GM12801 (cell line): ENCODE data around the gene NPB.

Source experiments
- TF ChIP-seq, protein P1 (sequence below): IDR thresholded peaks from one replicate; pipeline ENCODE4 v1.5.1; 2011; ENCODE audit warnings: control low read depth; ENCODE audit not compliant: insufficient read length; ENCODE audit errors: extremely low read depth

NPB gene

DNA sequence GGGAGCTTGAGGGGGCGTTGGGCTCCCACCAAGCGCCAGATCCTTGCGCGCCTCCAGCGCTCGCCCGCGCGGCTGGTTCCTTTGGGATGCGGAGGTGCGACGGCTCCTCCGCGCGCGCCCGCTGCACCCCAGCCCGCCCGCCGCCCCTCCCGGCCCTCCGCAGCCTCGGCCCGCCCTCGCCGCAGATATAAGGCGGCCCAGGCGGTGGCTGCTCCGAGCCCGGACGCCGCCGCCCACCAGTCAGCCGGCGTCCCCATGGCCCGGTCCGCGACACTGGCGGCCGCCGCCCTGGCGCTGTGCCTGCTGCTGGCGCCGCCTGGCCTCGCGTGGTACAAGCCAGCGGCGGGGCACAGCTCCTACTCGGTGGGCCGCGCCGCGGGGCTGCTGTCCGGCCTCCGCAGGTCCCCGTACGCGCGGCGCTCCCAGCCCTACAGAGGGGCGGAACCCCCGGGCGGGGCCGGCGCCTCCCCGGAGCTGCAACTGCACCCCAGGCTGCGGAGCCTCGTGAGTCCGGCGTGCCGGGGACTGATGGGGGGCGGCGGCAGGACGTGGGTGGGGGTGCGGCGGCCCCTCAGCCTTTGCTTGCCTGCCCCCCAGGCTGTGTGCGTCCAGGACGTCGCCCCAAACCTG is at the start of gene NPB:
Gene NPB (plus strand): TSS at position 216 of the 630 bp plus-strand sequence. CDS start 40 bp downstream, at position 256.
- TF ChIP-seq, protein P1, sequence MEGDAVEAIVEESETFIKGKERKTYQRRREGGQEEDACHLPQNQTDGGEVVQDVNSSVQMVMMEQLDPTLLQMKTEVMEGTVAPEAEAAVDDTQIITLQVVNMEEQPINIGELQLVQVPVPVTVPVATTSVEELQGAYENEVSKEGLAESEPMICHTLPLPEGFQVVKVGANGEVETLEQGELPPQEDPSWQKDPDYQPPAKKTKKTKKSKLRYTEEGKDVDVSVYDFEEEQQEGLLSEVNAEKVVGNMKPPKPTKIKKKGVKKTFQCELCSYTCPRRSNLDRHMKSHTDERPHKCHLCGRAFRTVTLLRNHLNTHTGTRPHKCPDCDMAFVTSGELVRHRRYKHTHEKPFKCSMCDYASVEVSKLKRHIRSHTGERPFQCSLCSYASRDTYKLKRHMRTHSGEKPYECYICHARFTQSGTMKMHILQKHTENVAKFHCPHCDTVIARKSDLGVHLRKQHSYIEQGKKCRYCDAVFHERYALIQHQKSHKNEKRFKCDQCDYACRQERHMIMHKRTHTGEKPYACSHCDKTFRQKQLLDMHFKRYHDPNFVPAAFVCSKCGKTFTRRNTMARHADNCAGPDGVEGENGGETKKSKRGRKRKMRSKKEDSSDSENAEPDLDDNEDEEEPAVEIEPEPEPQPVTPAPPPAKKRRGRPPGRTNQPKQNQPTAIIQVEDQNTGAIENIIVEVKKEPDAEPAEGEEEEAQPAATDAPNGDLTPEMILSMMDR = no peak

DNA sequence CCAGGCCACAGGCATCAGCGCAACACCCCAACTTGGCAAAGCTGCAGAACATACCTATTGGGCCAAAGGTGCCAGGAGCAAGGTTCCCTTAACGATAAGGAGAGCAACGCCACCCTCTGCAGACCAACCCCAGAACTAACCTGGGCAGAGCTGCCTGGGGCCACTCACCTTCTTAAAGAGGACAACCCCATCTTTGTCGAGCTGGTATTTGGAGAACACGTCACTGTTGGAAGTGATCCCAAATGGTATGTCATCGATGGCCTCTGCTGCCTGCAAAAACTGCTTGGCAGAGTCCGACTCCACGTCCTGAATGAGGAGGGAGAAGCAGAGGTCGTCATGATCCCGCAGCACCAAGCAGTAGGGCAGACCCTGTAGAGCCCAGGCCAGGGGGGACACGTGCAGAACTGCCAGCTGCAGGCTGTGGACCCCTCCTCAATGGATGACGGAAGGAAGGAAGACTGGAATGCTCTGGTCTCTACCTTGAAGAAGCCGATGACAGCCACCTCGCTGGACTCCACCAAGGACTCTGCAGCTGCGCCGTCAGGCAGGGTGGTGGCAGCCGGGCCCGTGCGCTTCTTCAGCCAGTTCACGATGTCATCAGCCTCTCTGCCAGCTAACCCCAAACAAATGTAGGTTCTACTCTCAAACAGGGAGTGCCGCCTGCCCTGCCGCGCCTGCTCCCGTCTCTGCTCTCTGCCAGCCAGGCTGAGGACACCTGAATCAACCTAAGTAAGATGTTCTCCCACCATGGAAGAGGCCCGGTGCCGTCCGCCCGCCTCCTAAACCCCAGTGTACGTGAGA is 46.9 kb upstream of the NPB start:
- TF ChIP-seq, protein P1 = no peak

DNA sequence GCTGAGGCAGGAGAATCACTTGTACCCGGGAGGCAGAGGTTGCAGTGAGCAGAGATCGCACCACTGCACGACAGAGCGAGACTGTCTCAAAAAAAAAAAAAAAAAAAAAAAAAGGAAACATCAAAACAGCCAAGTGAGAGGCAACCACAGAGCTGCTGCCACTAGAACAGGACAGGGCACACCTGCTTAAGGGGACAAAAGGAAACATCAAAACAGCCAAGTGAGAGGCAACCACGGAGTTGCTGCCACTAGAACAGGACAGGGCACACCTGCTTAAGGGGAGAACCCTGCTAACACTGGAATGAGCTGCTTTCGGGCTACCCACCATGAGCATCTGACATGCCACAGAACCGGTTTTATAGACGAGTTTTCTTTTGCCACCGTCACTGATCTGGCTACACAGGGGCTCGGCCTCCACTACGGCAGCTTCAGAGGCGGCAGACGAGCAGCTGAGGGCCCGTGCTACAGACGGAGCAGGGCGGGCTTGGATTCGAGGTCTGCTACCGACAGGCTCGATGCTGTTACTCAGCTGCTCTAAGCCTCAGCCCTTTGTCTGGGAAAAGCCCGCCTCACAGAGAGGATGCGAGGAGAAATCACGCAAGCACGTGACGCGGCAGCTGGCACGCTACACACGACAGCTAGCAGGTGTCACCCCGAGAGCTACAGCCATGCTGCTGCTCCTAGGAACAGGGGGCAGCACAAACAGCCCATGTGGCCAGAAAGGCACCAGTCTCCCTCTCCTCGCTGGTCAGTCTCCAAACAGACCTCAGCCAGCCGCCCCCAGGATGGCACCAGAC is 43.7 kb upstream of the NPB start:
- TF ChIP-seq, protein P1 = no peak

DNA sequence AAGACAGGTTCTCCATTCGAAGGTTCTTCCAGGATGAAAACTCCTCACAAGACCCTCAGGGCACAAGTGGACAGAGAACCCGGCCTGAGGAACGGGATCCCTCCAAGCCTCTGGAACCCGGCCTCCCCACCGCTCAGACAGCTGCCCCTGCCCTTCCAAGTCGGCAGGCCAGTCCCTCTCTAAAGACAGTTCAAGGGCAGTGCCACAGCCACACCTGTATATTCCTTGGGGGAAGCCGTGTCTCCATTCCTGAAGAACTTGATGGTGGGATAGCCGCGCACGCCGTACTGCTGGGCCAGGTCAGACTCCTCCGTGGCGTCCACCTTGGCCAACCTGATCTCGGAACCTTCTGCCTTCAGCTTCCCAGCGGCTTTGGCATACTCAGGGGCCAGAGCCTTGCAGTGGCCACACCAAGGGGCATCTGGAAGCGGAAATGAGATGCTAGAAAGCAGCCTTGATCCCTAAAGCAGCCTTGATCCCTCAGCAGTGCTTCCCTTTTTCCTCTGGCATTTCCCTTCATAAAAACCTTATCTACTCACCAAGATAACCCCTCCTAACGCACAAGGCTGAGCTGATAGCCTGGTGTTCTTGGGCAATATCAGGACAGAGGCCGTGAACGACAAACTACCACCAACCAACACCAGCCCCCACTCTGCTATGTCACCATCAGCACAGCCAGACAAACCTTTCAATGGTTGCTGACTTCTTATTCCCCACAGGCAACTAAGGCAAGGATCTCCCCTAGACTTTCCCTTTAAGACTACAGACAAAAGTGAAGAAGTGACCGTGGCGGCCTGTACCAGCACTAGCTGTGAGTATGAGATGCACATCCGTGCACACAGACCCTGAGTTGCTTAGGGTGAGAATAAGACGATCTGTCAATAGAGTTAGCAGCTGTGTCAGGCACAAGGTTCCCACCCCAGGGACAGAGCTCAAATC is 42.8 kb upstream of the NPB start:
- TF ChIP-seq, protein P1 = no peak

DNA sequence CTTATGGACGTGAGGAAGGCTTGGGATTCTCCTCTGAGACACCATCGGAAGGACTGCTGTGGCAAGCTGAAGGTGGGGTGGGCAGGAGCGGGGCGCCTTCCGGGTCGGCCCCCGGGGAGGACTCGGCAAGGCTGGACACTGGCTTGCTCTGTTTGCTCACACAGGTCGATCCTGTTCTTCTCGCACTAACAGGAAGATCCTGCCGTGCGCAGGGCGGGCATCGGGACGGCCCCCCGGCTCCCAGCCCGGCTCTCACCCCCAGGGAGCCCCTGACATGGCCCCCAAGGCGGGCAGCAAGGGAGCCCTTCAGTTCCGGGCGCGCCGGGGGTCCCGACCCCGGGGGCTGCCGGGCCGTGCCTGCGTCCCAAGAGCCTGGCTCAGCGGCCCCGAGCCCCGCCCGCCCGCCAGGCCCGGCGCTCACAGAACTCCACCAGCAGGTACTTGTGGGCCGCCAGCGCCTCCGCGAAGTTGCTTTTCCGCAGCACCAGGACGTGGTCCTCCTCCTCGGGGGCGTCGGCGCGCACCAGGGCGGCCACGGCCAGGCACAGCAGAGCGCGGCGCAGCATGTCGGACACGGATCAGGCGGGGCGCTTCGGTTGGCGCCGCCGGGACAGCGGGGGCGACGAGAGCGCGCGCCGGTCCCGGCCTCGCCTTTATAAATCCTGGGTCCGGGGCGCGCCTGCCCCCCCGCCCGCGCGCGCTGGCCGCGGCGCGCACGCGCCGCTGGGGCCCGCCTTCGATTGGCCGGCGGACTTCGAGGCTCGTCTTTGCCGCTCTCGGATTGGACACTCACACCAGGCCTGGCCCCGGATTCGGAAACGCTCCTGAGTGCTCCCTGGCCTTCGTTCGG is 41.9 kb upstream of the NPB start, which contains the start of gene P4HB:
Gene P4HB (minus strand): TSS at position 630 of the 850 bp plus-strand sequence. CDS start 64 bp downstream, at position 566.
- TF ChIP-seq, protein P1 = no peak

DNA sequence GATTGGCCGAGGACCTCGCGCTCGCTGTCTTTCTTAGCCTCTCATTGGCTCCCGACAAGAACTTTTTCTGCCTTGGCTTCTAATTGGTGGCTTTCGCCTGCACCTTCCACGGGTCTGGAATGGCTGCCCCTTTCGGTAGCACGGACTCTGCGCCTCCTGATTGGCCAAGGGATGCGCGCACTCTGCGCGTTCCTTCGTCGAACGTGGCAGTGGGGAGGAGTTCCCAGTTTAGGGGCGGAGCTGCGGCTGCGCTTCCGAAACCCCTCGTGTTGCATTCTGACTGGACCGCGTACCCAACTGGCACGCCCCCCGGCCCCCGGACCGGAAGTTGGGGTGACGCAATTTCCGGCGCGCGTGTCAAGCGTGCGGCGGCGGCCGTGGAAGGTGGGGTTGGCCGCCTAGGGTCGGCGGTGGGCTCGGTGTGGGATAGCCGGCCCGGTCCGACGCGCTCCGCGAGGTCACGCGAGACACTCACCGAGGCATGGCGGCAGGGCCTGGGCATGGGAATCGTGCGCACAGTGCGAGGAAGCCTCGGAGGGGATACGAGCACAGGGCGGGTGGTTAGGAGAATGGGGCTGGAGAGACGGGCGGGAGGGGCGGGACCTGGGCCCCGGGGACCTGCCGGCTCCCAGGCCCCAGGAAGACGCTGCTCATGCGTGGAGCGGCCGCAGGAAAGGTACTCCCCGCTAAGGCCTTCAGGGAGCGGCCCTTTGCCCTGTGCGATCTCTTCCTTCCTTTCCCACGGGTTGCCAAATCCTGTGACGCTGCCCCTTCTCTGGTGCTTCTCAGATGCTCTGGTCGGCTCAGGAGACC is 41.1 kb upstream of the NPB start:
- TF ChIP-seq, protein P1 = no peak
